ENCODE results near the gene POU6F2. TPM values are rescaled to one million over a fixed set of nuclear protein-coding genes. Genes with fewer than 3 reads are reported as not detected.

The POU6F2 gene
- total RNA-seq, 2 donors from 2014 or later, result 1.0 to 1.1 TPM

GRCh38 chr7:39493934-39494333, 516.2 kb downstream of the POU6F2 start:
- ATAC-seq (no peak), DNase-seq (no peak)
- intact Hi-C loops (cut with DNase I), result no loop called here

DNA sequence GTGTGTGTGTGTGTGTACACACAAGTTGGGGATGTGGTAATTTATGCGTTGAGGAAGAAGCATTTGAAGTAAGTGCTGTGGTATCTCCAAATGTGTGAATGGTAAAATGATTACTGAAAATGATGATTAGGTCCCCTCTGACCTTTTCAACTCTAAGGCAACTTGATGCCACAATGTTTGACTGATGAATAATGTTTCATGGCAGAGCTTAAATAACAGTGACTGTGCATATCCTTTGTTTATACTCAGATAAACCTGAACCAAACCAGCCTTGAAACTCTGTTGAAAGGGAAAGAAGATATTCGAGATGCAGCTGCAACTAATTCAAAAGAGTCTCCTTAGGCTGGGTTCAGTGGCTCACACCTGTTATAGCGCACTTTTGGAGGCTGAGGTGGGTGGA, 523.6 kb downstream of the POU6F2 start:
- ATAC-seq, result no peak
- DNase-seq, result no peak
- intact Hi-C loops (cut with DNase I), result no loop called here

GRCh38 chr7:39504963-39505362, 527.3 kb downstream of the POU6F2 start:
- DNase-seq (peak; percentile 25), ATAC-seq (peak in 1 of 2 donors; percentile 72)

DNA sequence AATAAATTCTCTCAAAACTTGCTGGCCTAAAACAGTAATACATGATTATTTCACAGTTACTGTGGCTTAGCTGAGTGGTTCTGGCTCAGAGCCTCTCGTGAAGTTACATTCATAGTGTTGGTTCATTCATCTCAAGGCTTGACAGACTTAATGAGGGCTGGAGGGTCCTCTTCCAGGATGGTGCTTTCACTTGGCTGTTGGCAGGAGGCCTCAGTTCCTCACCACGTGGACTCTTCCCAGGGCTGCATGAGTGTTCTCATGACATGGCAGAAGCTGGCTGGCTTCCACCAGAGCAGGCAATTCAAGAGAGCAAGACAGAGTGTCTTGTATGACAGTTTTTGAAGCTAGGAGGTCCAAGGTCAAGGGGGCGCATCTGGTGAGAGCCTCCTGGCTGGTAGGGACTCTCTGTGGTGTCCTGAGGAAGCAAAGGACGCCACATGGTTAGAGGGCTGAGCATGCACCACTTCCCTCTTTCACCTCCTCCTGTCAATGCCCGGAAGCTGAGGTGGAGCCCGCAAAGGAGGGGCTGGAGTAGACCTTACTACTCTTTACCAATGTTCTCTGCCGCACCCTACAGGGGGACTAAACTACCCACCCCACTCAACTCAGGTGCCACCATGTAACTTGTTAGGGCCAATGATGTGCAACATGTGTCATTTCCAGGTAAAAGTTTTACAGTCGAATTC, 530.3 kb downstream of the POU6F2 start:
- intact Hi-C loops (cut with DNase I), result no loop called here
- ATAC-seq (peak in 1 of 2 donors; percentile 37), DNase-seq (no peak)

More at GRCh38 chr7:39504963-39505362, 527.3 kb downstream of the POU6F2 start:
- intact Hi-C loops (cut with DNase I), result no loop called here

DNA sequence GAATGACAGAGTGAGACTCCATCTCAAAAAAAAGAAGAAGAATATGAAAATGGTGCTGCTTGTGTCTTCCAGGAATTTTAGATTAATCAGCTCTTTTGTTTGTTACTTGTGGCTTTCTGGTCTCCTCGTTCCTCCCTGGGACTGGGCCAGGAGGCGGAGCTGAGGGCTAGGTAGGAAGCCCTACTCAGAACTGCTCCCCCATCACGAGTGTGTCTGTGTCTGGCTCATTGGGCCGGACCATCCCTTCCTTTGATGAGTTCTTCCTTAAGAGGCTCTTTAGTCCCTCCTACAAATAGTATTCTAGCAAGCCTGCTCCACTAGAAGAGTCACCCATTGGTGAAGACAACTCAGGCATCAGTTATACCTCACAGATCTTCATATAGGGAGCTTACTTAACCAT, 531.7 kb downstream of the POU6F2 start:
- ATAC-seq (no peak), DNase-seq (no peak)
- intact Hi-C loops (cut with DNase I), result no loop called here

DNA sequence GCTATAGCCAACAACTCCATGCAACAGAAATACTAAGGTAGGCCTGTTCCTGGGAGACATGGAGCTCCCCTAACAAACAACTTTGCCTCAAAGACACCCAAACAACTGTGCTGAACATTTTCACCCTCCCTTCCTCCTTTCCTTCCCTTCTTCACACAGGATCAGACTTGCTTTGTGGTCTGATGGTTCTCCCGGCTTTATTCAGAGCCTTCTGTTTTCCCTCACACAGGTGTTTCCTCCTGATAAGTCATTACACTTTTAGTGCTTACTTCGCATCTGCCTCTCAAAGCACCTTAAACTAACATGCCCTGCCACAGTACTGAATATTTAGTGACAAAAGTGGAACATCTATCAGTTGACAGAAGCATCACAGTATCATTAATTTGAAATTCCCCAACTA, 532.2 kb downstream of the POU6F2 start:
- intact Hi-C loops (cut with DNase I), result no loop called here
- ATAC-seq, result no peak
- DNase-seq, result no peak

DNA sequence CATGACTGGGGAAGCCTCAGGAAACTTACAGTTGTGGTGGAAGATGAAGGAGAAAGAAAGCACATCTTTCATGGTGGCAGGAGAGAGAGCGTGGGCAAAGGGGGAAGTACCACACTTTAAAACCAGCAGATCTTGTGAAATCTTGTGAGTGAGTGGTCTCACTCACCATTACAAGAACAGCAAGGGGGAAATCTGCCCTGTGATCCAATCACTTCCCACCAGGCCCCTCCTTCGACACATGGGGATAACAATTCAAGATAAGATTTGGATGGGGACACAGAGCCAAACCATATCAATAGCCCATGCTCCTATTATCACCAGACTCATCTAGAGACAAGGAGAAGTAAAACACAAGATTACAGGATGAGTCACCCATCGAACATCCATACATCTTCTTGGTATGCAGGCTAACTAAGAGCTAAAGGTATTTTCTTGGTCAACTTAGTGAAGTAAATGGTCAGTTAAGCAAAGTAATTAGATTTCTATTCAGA, 533.2 kb downstream of the POU6F2 start:
- intact Hi-C loops (cut with DNase I), result no loop called here
- ATAC-seq (no peak), DNase-seq (no peak)

- no peak for ATAC-seq
- intact Hi-C loops (cut with DNase I), result loop anchor here in 1 of 2 donors (5.0 kb wide), 2 partner anchors 583 to 718 kb away; no protein-coding TSS in a partner anchor
These were observed 538.0 kb downstream of the POU6F2 start for GRCh38 chr7:39515534-39516228.

GRCh38 chr7:39516498-39516897, 538.8 kb downstream of the POU6F2 start:
- ATAC-seq (no peak), DNase-seq (no peak)
- intact Hi-C loops (cut with DNase I), result loop anchor here in 1 of 2 donors (5.0 kb wide), 2 partner anchors 584 to 719 kb away; no protein-coding TSS in a partner anchor

More at GRCh38 chr7:39515534-39516228, 538.0 kb downstream of the POU6F2 start:
- DNase-seq, result no peak

- ATAC-seq (no peak), DNase-seq (no peak)
- intact Hi-C loops (cut with DNase I), result loop anchor here in 1 of 2 donors (5.0 kb wide), 2 partner anchors 585 to 720 kb away; no protein-coding TSS in a partner anchor
These were observed 539.5 kb downstream of the POU6F2 start for GRCh38 chr7:39517240-39517639.

Other genes starting within 250 kb of the POU6F2 start
- 10 to 100 TPM; 46.8 to 49.4 TPM for gene VPS41, start 68.7 kb upstream of the POU6F2 start, total RNA-seq